Amygdala (tissue), 56 donors: Measurements from ENCODE around the gene CLEC18A.
A peak's percentile ranks its signal among the peaks of the same experiment; 100 is the strongest.
"Not testable (repeated sequence)": the region's sequence is repeated elsewhere in the genome, so short reads cannot be mapped to it uniquely, and the experiment has no call there.

Source experiments
- DNase-seq, 56 donors: peaks; one replicate each; lab custom pipeline; 2025; lab: John Stamatoyannopoulos, UW

CLEC18A gene

DNA sequence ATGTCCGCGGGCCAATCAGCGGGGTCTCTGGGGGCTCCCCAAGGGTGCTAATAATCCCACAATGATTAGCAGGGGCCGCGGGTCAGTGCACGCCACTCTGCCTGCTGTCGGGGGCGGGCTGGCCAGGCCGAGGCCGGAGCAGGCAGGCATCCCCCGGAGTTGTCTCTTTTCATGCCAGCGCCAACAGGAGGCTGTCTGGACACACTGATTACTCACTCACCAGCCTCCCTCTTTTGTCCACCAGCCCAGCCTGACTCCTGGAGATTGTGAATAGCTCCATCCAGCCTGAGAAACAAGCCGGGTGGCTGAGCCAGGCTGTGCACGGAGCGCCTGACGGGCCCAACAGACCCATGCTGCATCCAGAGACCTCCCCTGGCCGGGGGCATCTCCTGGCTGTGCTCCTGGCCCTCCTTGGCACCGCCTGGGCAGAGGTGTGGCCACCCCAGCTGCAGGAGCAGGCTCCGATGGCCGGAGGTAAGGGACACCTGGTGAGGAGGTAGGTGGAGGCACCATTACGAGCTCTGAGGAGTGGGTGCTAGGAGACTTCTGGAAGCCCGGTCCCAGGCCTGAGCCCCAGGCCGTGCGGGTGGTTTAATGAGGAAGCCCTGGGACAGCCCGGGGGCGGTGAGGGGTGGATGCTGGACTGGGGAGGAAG, at the start of gene CLEC18A:
CLEC18A (plus strand) TSS at position 318 of the 655 bp plus-strand sequence; CDS start at position 351, 33 bp downstream.
- DNase-seq, result not testable (repeated sequence)

DNA sequence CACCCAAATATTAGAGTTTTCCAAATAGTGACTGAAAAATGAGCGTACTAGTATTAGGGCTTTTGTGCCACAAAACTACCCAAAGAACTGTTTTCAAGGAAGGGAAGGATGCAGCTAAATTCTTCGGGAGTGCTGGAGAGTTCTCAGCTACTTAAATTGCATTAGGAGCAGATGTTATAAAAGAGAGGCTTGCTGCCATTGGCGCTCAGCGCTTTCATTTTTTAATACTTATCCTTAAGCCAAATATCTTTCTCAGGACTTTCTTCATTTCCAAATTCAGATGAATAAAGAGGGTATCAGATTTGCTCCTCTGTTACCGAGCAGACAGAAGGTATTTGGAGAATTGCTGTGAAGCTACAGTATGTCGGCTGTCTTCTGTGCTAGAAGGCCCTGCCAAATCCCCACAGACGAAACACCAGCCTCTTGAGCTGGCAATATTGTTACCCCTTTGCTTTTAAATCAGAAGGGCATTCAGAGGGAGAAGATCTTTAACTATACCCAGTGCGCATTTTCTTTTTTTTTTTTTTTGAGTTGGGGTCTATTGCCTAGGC, 47.2 kb upstream of the CLEC18A start:
- no peak for DNase-seq

DNA sequence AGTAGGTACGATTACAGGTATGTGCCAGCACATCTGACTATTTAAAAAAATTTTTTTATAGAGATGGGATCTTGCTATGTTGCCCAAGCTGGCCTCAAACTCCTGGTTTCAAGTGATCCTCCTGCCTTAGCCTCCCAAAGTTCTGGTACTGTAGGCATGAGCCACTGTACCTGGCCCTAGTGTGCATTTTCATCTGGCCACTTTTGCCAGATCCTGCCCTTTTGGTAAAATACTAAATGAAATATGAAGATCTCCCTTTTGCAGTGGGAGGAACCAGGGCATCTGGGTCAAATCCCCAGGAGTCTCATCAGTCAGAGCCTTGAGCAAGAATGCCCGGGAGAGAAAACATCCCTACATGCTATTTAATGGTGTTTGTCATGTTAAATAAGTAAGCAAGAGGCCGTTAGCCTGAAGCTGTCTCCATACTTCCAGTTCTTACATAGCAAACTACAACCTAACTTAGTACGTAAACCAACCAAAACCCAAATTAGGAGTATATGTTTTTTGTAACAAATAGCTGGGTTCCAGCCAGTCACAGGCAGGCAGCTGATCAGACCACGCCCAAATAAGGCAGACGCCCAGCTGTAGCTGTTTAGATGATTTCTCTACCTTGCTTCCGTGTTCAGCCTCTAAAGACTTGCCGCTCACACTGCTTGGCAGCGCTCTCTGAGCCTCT, 46.5 kb upstream of the CLEC18A start:
- DNase-seq, result no peak

DNA sequence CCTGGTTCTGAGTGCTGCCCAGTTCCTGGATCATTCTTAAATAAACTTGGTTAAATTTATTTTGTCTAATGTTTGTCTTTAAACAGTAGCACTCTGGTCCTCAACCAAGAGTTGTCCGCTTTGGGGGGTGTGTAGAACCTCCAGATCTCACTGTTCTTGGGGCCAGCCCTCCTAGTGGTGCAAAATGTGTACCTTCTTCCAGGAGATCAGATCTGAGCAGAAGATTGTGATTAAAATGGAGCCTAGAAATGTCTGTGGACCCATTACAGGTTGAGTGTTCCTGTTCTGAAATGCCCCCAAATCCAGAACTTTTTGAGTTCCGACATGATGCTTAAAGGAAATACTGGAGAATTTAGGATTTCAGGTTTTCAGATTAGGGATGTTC, 46.0 kb upstream of the CLEC18A start:
- no peak for DNase-seq

DNA sequence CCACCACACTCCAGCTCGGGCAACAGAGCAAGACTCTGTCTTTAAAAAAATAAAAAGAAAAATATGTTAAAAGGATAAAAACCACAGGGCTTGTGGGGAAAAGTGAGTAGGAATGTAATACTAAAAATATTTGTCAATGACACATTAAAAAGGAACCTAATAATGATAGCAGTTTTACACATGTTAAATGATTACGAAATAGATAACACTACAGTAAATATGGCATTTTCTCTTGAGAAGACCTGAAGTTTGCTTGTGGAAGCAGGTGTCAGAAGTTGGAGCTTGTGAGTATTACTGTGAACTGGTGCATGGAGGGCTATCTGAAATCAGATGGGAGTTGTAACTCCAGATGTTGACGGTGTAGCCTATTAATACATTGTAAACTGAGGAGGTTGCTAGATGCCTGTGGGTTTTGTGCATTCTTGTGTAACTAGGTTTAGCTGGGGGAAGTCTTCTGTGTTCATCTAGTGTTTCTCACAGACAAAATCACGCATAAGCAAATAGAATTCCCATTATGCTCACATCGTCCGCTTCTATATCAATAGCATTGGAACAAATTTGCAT, 44.2 kb upstream of the CLEC18A start:
- DNase-seq, result no peak

DNA sequence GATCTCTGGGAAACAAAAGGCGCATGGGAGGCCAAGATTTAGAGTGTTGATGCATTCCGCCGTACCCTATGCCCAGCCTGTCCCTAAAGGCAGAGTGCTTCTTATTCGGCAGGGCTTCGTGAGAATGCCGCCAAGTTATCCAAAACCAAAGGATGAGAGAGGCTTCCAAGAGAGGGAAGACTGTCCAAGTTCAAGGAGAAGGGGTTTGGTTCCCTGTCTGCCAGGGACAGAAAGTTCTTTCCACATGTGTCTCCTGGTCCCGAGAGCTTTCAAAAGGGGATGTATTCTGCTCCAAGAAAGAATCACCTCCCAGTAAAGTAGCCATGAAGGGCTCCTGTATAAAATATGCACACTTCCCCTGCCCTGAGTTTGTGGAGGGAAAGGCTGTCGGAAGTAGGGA, 42.1 kb upstream of the CLEC18A start:
- DNase-seq, result no peak

DNA sequence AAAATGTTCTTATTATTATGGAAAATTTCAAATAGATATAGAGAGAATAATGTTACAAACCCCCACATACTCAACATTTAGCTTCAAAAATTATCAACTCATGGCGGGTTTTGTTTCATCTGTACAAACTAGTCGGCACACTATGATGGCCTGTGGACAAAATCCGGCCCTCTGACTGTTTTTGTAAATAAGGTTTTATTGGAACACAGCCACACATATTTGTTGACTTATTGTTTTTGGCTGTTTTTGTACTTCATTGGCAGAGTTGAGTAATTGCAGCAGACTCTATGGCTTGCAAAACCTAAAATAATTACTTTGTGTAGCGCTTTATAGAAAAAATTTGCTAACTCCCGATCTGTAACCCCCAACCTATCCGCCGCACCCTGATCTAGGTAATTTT, 41.4 kb upstream of the CLEC18A start:
- no peak for DNase-seq

DNA sequence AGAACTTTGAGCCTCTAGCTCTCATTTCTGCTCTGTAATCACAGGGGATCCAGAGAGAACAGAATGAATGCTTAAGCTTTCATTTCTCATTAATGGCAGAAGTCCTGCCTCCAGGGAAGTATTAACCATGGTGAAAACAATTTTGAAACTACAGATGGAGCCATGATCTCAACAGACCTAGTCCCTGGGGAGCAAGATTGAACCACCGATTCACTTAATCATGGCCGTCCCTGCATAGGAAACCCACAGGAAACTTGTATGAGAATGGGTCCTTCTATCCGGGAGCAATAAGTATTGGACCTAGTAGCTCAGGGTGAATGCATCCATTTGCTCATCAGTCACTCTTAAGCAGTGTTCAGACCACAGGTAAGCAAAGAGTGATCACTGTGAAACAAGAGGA, 40.2 kb upstream of the CLEC18A start:
- no peak for DNase-seq

DNA sequence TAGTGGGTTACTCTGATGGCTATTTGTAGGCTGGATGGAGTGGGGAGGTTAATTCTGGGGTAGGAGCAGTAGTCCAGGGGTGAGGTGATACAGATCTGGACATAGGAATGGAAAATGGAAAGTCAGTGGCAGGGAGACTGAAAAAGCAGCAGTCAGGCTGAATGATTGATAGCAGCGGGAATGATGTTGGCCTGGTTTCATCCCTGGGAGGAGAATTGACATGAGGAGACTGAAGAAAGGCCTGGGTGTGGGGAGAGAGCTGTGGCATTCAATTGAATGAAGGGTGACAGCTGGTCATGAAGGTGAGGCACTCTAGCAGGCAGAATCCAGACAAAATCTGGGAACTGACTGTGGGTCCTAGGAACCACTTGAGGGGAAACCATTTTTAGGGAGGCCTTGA, 34.7 kb upstream of the CLEC18A start:
- DNase-seq, result no peak

DNA sequence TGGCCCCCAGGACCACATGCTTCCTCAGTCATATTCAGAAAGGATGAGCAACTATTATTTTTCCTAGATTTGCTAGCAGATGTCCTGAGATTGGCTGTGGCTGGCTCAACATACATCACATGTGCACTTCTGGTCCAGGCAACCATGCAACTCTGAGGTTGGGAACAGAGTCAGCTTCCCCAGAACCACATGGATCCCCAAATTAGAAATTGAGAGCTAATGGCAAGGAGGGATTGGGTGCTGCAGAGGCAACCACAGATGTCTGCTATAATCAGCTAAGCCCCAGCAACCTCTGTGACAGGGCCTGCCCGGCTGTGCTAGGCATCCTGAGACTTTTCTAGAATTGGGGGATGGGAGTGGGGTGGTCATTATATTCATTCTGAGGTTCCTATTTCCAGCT, 33.8 kb upstream of the CLEC18A start:
- DNase-seq, result no peak

DNA sequence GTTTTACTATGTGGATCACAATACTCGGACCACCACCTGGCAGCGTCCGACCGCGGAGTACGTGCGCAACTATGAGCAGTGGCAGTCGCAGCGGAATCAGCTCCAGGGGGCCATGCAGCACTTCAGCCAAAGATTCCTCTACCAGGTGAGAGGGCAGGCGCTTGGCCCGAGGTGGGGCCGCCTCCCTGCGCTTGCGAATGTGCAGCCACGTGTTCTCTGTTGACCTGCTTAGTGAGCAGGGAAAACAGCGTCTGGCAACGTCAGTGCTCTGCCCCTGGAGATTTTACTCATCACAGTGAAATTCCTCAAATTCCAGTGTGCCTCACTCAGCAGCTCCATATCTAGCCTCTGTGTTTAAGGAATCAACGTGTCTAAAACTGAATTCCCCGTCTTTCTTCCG, 33.4 kb upstream of the CLEC18A start:
- DNase-seq, result no peak

DNA sequence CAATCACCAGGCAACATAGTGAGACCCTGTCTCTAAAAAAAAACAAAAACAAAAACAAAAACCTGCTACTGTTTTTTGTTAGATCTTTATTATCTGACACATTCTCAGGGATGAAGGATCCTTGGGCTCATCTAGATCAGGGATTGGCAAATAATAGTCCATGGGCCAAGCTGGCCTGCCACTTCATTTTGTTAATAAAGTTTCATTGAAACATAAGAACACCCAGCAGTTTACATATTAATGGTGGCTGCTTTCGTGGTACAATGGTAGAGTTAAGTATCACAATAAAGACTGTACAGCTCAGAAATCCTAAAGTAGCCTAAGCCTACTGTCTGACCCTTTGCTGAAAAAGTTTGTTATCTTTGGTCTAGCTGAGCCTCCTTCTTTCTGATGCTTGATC, 32.9 kb upstream of the CLEC18A start:
- DNase-seq, result no peak

DNA sequence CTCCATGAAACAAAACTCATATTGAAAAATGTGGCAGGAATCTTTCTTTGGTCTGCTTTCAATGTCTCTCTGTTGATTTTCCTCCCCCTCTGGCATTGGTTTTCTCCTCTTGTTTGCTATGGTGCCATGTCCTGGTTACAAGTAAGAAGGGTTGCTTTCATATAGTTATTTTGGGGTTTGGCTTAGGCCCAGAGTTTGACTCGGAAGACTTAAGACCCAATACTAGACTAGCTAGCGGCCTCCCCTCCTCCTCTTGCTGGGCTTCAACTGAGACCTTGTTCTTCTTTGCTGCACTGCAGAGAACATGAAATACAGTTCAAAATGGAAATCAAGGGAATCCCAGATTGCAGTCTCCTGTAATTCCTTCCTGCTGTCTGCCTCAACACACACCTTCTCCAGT, 30.0 kb upstream of the CLEC18A start:
- DNase-seq, result peak in 3 of 56 donors; percentile 7 to 36 (median 12)

DNA sequence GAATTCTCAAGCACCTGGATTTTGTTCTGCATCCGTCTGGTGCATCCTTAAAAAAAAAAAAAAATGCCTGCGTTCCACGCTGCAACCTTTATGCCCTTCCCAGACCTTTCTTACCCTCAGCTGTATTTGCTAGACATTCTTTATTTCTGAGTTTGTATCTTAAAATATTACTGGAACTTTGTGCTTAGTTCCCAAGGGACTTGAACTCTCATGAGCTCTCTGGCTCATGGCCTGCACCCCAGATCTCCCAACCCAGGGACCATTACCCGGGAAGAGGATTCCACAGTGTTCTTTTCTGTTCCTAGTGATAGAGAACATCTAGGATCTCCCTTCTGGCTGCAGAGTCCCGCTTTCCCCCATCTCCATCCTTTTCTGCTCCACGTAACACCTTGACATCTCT, 28.9 kb upstream of the CLEC18A start:
- DNase-seq, result no peak

DNA sequence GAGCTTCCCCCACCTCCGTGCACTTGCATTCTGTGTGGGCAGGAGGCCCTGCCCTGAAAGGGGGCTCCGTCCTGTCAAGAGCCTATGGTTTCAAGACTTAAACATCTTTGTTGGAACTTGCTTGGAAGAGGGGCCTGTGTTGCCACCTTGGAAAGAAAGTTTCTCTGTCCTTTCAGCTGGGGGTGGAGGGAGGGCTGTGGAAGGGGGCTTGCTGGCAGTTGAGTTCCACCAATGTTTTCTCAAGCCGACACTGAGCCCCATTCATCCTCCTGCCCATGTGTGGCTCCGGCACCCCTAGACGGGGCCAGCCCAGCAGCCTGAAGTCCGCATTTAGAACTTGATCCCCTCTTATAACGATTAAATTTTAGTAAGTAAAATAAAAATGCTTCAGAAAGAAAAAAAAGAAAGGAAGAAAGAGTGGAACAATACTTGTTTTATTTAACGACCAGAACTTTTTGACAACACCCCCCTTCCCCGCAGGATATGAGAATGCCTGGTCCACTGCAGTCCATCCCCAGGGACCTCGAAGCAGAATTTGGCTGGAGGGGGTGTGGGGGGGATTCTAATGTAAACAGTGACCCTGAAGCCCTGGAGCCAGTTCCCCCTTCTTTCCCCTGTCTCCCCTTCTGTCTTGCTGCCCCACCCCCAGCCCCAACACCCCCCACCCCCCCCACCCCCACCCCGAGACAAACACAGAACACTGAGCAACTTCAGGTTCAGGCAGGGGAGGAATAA, 26.9 kb upstream of the CLEC18A start:
- no peak for DNase-seq

DNA sequence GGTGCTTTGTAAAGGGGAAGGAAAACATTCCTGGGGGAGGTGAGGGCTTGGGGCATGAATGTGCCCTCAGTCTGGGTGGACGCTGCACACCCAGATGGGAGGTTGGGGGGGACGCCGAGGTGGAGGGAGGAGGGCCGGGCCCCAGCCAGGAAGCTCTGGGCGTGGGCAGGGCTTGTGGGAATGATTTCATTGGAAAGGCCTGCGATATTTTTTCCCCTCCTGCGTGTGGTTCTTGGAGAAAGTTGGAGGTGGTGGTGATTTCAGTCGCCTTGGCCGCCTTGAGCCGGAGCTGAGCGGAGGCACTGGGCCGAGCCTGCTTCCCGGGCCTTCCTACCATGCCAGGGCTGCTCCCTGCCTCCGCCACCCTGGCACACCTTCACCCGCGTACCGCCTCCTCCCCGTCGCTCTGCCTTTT, 26.4 kb upstream of the CLEC18A start:
- no peak for DNase-seq

DNA sequence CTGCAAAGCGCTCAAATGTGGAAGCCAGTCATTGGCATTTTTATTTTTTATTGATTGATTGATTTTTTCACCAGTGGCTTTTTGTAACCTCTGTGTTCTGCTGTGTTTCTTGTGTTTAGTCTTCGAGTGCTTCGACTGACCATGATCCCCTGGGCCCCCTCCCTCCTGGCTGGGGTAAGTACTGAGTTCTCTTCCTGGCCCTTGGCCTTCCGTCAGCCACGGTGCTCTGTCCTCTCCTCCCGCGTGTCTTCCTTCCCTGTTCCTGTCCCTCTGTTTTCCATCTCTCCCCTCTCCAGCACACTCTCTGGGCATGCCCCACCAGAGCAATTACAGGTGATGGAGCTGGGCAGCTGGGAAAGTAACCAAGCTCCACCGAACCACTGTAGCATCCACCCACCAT, 25.8 kb upstream of the CLEC18A start:
- DNase-seq, result no peak

DNA sequence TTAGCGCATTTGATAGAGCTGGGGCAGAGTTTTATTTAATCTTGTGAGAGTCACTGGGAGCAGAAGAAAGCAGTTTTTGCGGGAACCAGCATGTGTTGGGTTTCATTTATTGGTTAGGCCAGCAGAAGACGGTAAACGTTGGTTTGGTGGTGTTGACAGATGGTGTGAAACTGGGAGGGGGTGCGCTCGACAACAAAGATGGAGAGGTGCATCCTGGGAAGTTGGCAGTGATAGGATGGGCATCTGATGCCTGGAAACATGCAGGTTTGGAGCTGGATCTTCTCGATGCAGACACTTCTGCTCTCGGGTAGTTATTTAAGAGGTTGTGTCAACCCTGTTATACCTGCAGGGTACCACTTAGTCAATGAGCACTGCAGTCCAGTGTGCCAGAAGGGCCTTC, 24.9 kb upstream of the CLEC18A start:
- DNase-seq, result peak in 4 of 56 donors; percentile 8 to 18 (median 12)

DNA sequence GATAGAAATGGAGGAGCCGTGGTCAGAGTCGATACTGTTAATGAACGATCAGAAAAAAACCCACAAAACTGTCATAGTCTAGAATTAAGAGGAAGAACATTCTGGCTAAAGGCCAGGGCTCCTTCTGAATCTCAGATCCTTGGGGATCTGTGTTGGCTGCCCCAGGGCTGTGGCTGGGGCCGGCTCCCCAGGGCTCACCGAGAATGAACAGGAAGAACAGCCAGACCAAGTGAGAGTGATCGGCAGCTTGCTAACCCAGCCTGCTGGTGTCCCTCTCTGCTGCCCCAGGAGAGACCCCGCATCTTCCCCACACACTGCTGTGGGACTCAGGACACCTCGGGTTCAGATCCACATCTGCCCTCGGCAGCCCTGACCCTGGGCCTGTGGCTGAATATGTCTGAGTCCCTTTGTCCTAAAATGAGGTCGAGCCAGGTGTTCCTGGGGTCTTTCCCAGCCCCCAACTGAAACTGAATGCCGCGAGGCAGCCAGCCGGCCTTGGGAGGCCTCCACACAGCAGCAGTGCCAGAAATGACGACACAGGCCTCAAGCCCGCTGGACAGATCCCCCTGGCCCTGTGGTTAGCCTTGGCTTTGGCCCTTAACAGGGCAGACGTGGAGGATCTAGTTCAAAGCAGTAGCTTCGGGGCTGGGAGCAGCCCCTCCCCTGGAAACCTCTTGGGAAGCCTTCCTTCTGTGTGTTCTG, 23.9 kb upstream of the CLEC18A start:
- peak in 29 of 56 donors; percentile 3 to 75 (median 32) for DNase-seq

DNA sequence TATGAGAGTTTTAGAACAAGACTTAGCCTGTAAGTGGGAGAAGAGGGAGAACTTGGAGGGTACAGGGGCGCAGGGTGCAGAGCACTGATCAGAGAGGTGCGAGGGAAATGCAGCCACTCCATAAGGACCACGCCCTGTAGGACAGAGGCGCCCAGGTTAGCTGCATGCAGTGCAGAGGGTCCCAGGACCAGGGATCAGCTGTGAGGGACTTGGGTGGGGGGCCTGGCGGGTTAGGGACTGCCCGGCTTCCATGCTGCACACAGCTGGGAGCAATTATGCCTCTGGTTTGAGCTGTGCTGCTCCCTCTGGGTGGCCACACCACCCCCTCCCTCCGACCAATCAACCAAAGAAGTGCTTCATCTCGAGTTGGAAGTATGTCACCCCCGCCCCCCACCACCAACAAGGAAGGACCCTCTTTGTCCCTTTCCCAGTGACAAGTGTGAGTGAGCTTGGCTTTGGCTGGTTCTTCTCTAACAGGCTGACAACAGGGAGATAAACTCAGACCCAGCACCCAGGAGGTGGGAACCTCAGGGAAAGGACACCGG, 22.2 kb upstream of the CLEC18A start:
- DNase-seq, result no peak
